ENCODE results near the gene TNIK.

DNA sequence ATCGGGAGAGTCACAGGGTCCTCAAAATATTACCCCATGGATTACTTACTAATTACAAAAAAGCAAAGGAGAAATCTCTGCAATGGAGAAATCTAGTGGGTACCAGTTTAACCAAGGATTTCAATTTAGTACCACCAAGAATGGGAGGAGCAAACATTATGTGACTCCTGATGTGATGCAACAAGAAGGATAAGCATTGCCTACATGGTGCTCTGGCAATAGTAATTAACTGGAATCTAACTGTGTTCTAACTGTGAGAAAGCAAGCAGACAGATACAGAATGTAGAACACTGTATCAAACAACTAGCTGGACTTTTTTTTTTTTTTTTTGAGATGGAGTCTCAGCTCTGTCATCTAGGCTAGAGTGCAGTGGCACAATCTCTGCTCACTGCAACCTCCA lies 159.2 kb downstream of the TNIK start:
- TF ChIP-seq CTCF (IDR thresholded peaks at IDR 0.05) (no peak), POLR2A (IDR thresholded peaks at IDR 0.05) (no peak), POLR2AphosphoS5 (IDR thresholded peaks at IDR 0.05) (no peak)

Measured in stomach (tissue), 4 donors.